ENCODE measurements around the gene NR2C2AP. TPM values are rescaled to one million over a fixed set of nuclear protein-coding genes. Genes with fewer than 3 reads are reported as not detected.

NR2C2AP gene
- total RNA-seq, 1 experiment from 2014 or later = 31.7 TPM

DNA sequence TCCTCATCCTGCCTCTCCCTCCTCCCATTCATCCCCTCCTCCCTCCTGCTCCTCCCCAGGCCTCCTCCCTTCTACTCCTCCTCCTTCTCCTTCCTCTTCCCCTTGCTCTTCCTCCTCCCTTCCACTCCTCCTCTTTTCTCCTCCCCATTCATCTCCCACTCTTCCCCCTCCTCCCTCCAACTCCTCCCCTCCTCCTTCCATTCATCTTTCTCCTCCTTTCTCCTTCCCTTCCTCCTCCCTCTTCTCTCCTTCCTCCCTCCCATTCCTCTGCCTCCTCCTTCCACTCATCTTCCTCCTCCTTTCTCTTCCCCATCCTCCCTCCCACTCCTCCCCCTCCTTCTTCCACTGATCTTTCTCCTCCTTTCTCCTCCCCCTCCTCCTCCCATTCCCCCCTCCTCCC is 36.5 kb upstream of the NR2C2AP start:
- Histone ChIP-seq H3K4me1 (ENCODE audit: insufficient read depth, low read length) (no peaks in the 10 kb centered on the region), H3K56ac (ENCODE audit: insufficient read length, low read depth, low read length) (no peak overlapping the region), H2BK15ac (ENCODE audit: low read depth, low read length) (no peak overlapping the region), H3K23ac (ENCODE audit: insufficient read length, low read depth, low read length) (no peak overlapping the region), H2AFZ (ENCODE audit: low read length) (no peak overlapping the region), H4K91ac (ENCODE audit: insufficient read length, low read depth, low read length) (no peak overlapping the region), H2AK5ac (ENCODE audit: insufficient read length, low read length) (no peak overlapping the region), H4K20me1 (ENCODE audit: control insufficient read depth, insufficient read depth, insufficient read length) (no peaks in the 10 kb centered on the region), H3K4me2 (ENCODE audit: insufficient read depth, insufficient read length, low read length) (no peak overlapping the region), H3K9me3 (ENCODE audit: control insufficient read depth, low read depth, low read length) (peaks cover 4% of the 10 kb centered on the region), H4K5ac (ENCODE audit: insufficient read length, low read depth, low read length) (no peak overlapping the region), H3K23me2 (ENCODE audit: insufficient read length, low read depth, low read length, poor library complexity, severe bottlenecking) (no peaks in the 10 kb centered on the region), H3K9ac (ENCODE audit: extremely low read depth, insufficient read length, low read length) (no peak overlapping the region), H4K8ac (replicated peaks; ENCODE audit: insufficient read length, low read depth, low read length) (no peak overlapping the region), H3K4ac (ENCODE audit: low read depth, low read length) (no peak overlapping the region), H3T11ph (ENCODE audit: low read length) (no peak overlapping the region), H3K79me2 (ENCODE audit: insufficient read depth, low read length) (no peaks in the 10 kb centered on the region), H3K14ac (ENCODE audit: insufficient read depth, low read length) (no peak overlapping the region), H3K18ac (ENCODE audit: insufficient read length, low read depth, low read length) (no peak overlapping the region), H3K27ac (ENCODE audit: insufficient read length, low read depth, low read length) (no peak overlapping the region), H3K79me1 (ENCODE audit: insufficient read depth, low read depth, low read length, poor library complexity, severe bottlenecking) (no peaks in the 10 kb centered on the region), H2BK5ac (ENCODE audit: insufficient read length, low read length) (no peak overlapping the region), H3K27me3 (ENCODE audit: insufficient read depth, low read length) (no peaks in the 10 kb centered on the region), H2BK20ac (ENCODE audit: low read depth, low read length, poor library complexity, severe bottlenecking) (no peak overlapping the region), H2BK12ac (ENCODE audit: insufficient read length, low read depth, low read length) (no peak overlapping the region), H2BK120ac (ENCODE audit: low read depth, low read length, poor library complexity, severe bottlenecking) (no peak overlapping the region)
- Mint-ChIP-seq H3K4me3 (no peak overlapping the region), H3K27ac (no peak overlapping the region), H3K27me3 (ENCODE audit: low read depth) (peaks cover 38% of the 10 kb centered on the region), H3K9me3 (peaks cover 9 to 12% of the 10 kb centered on the region in 2 experiments), H3K4me1 (0 out of 4 replicates have a peak, but pooled peaks cover 0 to 3% of the 10 kb centered on the region in 2 experiments), H3K36me3 (ENCODE audit: insufficient read depth in 1 of 3, low read depth in 3 of 3) (peaks cover 0 to 7% (median 5%) of the 10 kb centered on the region in 3 experiments; a peak in 3 of 7 replicates)
- no peak for TF ChIP-seq CTCF (conservative IDR thresholded peaks at IDR 0.05)
- no peak for DNase-seq
